Stimulated activated CD4-positive, alpha-beta T cell treated with anti-CD3 and anti-CD28 coated beads, Interleukin-15, amount 100 ng/mL, for 1 hour (primary cell): ENCODE data around the gene ZBTB39.
"Not testable (repeated sequence)": the region's sequence is repeated elsewhere in the genome, so short reads cannot be mapped to it uniquely, and the experiment has no call there.

Source experiments
- DNase-seq, 2 donors: peaks; one replicate each; pipeline ENCODE4 v3.0.0-alpha.2; 2020; ENCODE audit warnings: low read depth in 1 of 2, low spot score in 1 of 2

The ZBTB39 gene

DNA sequence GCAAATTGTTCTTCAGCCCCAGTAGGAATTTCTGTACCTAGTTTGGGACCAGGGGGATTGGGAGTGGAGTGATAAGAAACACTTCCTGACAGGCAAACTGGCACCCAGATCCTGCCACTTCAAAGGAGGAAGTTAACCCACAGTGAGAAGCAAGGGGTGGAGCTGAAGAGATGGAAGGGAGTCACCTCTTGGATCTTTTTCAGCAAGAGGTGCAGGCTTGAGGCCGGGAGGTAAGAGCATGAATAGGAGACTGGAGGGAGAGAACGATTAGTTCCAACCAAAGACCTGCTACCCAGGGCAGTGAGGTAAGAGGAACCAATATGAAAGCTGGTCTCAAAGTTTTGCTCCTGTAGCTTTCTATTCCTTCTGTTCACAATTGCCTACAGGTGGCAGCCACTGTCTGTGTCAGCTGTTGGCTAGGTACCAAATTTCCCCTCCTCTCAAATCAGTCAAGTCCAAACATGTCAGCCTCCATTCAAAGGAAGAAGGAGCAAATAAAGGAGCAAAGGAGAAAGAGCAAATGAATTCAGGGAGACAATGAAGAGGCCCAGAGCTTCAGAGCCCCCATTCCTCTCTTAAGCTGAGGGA, 24.9 kb upstream of the ZBTB39 start:
- DNase-seq: no peak

DNA sequence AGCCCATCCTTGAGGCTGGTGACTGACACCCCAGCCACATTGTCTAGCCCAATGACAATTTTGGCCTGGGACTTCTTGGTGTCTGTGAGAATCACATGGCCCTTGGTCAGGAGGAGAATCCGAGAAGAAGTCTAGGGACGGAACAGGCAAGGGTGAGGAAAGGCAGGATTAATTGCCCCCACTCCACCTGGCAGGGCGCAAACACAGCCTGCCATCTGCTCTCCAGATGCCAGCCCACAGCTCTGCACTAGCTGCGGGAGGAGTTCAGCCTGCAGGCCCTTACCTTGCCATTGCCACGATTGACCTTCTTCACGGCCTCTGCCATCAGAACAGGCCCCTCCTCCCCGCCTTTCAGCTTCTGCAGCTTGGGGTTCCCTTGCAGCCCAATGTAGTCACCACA, 23.1 kb upstream of the ZBTB39 start:
- no peak for DNase-seq

DNA sequence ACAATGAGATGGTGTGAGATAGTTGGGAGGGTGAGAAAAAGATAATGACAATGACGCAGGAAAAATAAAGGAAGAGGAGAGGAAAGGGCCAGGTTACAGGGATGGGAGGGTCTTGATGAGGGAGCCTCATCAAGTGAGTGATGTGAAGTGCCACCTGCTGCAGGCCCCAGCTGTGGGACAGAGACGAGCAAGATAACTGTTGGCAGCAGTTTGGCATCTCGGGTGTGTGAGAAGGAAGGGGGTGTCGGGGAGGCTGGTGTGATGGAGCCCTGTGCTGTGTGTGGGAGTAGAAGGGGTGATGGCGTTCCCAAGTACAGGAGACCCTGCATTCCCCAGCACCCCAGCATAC, 21.4 kb upstream of the ZBTB39 start:
- no peak for DNase-seq

DNA sequence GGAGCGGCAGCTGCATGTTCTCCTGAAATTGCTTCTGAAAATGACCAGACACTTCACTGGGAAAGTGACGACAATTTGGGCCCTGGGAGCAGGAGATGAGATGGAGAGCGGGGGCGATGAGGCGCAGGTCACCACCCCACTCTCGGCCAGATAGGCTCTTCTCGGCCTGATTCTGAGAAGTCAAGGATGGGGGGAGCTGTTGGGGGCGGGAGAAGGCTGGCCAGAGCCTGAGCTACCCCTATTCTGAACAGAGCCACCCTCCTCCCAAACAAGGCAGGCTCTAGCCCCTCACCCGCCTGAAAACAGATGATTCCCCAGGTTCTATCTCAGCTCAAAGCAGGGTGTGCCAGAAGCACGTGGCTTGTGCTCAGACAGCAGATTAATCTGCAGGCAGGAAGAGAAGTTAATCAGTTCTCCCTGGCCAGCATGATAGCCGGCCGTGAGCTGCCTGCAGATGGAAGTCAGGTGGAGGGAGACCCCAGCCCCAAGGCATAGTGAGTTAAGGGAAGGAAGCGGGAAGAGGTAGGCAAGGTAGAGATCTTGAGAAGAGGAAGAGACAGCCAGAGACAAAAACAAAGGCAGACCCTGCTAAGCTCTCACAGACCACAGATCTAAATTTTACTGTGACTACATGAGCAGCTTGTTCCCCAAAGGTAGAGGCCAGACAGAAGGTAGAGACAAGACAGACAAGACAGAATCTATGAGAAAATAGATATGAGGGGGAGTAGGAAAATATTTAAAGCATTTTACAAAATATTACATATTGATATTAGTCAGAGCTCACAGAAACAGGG, 20.9 kb upstream of the ZBTB39 start:
- DNase-seq: no peak

DNA sequence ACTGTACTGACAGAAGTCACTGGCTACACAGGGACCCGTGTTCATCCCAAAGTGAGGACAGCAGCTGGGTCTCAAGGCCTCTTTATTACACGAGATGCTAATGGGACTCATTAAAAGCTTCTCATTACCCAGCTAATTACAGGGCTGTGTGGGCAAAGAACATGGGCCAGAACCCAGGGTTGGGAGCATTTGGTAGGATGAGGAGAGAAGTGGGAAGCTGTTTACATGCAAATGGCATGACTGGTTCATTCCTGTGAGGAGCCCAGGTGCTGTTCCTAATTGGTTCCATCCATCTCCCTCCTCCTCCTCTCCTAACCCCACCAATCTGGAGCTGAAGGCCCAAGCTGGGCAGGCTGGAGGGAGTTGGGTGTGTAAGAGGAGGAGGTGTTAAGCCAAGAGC, 18.9 kb upstream of the ZBTB39 start:
- DNase-seq: no peak

DNA sequence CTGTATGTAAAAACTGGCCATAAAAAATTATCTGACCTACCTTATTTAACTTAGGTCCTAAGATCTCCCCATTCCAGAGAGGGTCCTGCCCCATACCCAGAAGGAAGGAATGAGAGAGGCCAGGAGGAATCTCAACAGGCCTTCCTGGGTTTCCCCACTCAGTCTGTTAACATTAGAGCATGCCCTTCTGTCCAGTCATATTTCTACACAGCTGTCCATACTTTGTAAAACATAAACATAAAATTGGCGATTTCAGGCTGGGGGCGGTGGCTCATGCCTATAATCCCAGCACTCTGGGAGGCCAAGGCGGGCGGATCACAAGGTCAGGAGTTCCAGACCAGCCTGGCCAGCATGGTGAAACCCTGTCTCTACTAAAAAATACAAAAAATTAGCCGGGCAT, 16.0 kb upstream of the ZBTB39 start:
- not testable (repeated sequence) for DNase-seq

DNA sequence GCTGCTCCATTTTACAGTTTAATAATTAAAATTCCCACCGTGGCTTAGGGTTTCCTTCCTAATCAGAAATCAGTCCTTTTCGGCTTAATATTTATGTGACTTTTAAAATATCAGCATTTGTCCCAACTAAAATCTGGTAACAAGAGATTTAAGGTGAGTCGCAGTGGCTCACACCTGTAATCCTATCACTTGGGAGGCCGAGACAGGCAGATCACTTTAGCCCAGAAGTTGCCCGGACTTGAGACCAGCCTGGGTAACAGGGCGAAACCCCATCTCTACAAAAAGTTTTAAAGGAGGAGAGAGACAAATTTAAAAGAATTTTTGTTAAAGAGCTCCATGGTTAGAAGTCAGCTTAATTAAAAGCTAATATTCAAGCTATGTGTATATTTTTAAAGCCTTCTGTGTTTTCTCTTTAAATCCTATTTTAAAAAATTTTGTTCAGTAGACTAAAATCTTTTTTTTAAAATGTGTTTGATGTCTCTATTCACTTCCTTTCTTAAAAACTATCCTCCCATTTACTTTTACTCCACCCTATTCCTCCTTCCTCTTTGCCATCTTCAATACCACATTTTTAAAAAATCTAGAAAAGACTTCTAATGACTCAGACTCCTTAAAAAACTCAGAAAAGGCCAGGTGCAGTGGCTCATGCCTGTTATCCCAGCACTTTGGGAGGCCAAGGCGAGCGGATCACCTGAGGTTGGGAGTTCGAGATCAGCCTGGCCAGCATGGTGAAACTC, 13.8 kb upstream of the ZBTB39 start:
- no peak for DNase-seq

DNA sequence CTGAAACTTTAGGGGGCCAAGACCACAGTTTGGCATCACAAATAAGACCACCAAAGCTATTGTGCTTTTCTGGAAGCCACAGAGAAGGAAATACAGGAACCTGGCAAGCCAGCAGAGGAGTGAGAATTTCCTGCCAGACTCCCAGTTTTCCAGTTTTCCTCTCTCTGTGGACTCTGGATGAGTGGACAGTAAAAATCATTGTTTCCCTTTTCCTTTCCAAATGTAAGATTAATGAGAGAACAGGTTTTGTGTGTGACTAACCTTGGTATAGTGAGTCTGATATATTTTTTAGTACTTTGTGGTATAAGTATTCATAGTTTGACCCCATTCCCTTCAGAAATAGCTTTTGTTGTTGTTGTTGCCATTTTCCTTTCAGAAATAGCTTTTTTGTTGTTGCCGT, 12.6 kb upstream of the ZBTB39 start:
- no peak for DNase-seq

DNA sequence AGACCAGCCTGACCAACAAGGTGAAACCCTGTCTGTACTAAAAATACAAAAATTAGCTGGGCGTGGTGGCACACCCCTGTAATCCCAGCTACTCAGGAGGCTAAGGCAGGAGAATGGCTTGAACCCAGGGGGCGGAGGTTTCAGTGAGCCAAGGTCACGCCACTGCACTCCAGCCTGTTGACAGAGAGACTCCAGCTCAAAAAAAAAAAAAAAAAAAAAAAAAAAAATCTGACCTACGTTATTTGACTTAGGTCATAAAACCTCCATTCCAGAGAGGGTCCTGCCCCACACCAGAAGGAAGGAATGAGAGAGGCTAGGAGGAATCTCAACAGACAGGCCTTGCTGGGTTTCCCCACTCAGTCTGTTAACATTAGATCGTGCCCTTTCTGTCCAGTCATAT, 12.0 kb upstream of the ZBTB39 start:
- not testable (repeated sequence) for DNase-seq

DNA sequence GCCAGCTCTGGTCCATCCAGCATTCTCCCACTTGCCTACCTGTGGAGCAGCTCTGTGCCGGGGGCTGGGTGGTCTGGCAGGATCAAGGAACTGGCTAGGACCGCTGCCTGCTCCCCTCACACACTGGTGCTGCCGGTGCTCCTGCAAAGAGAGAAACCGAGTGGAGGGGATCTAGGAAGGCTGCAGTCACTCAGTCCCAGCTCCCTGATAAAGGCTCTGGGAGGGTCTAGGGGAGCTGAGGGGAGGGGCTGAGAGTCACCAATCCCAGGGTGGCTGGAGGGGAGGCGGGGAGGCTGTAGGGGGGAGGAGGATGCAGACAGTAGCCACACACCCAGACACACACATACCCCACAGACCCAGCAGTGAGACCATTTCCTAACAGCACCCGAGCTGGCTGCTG, 10.0 kb upstream of the ZBTB39 start, which contains the start of gene TAC3:
TAC3 (minus strand) TSS at position 182 of the 400 bp plus-strand sequence. CDS start 732 bp downstream, outside the sequence.
- DNase-seq: no peak

DNA sequence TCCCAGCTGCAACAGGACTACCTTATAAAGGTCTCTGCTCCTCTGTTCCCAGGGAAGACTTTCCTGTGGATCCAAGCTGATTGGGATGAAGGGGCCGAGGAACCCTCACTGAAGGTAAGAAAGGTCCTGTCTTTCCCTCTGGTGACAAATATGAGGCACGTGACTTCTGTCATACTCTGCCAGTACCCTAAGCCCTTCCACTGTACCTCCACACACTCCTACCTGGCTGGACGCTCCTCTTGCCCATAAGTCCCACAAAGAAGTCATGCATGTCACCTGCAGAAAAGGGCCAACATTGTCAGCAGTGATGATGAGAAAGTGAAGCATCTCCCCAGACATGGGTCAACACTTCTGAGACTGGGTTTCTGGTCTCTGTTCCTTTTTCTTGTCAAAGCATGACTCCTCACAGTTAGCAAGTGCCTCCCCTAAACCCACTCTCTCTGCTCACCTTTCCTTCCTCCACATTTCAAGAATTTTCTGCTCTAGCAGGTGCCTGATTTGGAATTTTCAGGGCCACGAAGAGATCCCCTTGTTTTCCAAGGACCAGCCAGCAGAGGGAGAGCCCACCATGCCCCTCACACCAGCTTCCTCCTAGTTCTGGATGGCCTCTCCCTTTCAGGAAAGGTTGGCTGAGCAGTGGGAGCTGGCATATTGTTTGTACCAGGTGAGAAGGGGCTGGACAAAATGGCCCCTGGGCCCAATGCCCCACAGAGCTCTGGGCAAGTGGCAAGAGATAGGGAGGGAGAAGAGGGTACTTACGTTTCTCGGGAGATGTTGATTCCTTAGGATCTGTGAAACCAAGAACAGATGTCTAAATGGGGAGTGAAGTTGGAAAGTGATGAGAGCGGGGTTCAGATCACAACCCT, 6.5 kb upstream of the ZBTB39 start:
- no peak for DNase-seq

DNA sequence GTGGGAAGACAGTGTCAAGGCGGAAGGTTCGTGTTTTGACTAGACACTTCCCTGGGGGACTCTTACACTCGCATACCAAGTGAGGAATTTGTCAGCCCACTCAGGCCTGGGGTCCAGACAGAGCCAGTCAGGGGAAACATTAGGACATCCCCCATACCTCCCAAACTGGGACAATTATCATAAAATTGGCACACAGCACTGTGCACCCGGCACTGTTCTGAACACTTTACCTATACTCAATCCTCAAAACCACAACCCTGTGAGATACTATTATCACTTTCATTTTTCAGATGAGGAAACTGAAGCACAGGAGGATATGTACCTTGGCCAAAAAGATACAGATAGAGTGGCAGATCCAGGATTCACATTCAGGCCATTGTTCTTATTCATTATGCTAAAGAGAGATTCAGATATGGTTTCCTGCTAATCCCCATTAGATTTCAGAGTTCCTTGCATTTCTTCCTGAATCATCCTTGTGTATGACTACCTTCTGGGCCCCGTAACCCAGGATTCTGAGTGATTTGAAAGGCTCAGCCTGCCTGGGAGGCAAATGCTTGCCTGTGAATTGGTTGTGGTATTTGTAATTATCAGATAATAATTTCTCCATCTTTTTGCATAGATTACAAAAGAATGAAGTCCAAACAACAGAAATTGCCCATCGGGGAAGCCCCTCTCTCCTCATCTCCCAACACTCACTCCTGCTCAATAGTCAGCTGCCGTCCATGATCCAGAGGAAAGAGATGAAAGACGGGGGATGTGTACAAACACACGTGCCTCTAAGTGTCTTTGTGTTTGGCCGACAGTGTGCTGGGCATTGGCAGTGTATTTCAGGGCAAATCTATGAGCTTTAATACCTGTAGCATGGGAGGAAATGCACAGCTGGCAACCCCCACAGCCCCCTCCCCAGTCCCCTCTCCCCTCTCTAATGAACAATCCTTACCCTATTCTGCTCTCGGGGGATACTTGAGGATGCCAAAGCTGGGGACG, 5.4 kb upstream of the ZBTB39 start:
- DNase-seq: no peak

DNA sequence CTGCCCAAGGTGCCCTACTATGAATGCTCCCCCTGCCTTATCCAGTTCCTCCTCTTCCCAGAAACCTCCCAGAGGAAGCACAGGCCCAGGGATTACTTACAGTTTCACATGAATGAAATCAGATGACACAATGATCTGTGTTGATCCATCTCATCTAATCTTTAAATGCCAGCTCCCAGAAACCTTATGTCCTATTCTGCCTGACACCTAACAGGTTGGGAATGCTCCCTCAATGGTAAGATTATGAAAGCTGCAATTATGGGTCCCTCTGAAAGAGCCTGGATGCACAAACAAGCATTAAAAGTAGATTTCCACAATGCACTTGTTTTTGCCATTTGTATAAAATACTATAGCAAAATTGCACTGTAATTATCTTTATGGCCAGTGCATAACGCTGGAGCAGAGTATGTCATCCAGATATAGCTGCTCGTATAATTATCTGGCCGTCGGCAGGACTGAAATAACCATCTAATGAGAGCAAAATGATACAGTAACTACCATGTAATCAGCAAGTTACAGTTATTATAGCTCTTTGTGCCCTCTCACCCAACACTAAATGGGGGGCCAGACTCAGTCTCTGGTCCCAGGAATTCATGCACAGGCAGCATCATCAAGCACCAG, 4.4 kb upstream of the ZBTB39 start:
- no peak for DNase-seq

DNA sequence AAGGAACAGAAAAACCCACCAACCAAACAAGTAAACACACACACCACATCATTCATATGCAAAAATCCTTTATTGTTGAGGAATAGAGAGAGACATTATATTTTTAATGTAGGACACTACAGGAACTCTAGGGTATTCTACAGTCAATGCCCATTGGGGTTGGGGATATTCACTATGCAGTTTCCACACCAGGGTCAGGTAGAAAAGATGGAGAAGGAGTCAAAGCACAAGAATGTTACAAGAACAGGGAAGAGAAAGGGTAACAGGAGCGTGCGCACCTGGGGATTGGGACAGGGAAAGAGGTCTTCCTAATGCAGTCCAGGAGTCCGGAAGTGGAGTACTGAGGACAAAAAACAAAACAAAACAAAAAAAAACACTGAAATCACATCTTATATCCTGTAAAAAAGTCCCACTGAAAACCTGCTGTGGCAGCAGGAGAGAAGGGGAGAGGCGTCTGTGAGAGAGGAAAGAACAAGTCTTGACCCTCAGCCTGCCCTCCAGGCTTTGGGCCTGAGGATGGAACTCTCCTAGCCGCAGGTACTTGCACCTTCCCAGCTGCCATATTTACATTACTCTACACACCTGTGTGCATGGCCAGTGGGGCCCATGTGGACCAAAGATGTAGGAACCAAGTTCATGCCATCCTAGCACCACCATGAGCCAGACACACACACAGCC, 3.7 kb upstream of the ZBTB39 start:
- DNase-seq: no peak

DNA sequence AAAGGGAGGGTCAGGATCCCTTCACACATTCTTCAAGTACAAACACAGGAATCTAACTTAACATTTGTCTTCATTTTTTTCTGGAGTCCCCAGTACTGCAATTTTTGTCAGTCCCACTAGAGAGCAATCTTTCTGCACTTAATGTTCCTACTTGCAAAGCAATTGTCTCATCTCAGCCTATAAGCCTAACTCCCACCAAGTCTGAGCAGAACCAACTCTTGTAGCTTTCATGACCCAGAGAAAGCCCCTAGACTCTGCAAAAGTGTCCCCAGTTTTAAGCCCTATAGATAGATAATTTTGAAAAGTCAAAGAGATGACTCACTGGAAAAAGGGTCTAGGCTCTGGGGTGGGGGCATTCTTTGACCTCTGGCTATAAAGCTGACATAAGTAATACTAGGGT, 1.8 kb upstream of the ZBTB39 start:
- DNase-seq: no peak

DNA sequence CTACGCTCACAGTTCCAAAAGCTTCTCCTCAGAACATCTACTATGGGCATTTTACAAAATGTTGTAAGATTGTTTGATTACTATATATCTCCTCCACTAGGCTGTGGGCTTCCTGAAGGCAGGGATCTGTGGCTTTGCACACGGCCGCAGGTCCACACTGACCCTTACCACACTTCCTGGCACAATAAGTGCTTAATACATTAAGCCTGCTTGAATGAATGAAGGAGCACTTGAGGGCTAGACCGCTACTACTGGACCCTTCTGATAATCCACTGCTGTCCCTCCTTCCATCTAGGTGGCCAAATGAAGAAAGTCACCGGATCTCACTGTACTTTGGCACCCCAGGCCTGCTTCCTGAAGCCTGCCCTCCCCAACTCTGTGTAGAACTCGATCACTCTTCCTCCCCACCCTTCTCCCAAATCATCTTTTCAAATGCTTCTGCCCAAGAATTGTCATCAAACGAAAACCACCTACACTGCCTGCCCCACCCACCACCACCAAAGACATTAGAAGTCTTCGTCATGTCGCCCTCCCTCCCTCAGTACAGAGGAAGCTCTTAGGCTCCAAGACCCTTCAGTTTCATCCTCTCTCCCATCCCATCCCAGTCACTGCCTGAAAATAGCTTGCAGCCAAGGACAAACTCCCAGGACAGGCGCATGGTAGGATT, 596 bp upstream of the ZBTB39 start:
- no peak for DNase-seq

DNA sequence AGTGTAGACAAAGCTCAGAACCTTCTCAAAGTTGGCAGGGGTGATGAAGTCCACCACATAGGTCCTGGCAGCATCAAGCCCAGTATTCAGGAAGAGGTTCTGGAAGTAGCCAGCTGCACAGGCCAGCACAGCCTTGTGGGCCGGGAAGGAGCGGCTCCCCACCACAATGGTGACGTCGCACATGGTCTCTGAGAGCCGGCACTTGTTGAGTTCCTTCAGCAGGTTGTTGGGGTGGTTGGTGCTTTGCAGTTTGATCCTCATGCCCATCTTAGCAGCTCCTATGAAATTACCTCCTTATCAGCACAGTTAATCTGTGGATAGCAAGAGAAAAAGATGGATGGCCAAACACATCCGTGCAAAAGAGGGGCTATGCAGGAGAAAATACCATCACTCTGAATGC, 1.7 kb downstream of the ZBTB39 start:
- DNase-seq: no peak

DNA sequence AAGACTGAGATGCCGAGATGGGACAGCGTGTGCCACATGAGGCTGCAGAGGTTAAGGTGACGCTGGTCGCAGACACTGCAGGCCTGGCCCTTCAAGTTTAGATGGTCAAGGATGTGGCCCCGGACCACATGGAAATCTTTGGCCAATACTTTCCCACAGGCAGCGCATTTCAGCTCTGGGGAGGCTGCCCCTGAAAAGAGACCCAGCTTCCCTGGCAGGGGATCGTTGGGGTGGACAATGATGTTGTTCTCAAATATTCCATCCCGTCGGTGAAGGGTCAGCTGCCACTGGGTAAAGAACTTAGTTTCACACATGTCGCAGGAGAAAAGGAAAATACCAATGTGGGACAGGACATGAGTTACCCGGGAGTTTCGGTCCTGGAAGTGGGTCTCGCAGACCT, 3.0 kb downstream of the ZBTB39 start:
- no peak for DNase-seq
